GM10266 (cell line): ENCODE results near the gene GPHN.

ENCODE experiments used
- DNase-seq: peaks from one replicate; pipeline ENCODE4 v3.0.0; 2012; ENCODE audit errors: extremely low spot score
- CTCF ChIP-seq: IDR thresholded peaks from 2 replicates; pipeline ENCODE4 v1.5.1; 2012; ENCODE audit warnings: mild to moderate bottlenecking, low read depth; ENCODE audit not compliant: control insufficient read depth, insufficient read depth; ENCODE audit errors: missing control alignments

The GPHN gene

GRCh38 chr14:67188326-67188725 lies 680.4 kb downstream of the GPHN start:
- no peak for TF ChIP-seq CTCF

GRCh38 chr14:67191768-67192290 lies 683.9 kb downstream of the GPHN start:
- no peak for TF ChIP-seq CTCF
- no peak for DNase-seq

More at GRCh38 chr14:67188326-67188725, 680.4 kb downstream of the GPHN start:
- DNase-seq: no peak

- TF ChIP-seq CTCF: no peak
- no peak for DNase-seq
Observed at GRCh38 chr14:67192366-67192765, 684.4 kb downstream of the GPHN start.

- TF ChIP-seq CTCF: no peak
Observed at GRCh38 chr14:67195279-67195678, 687.3 kb downstream of the GPHN start.

GRCh38 chr14:67199016-67199415 lies 691.1 kb downstream of the GPHN start:
- no peak for DNase-seq
- no peak for TF ChIP-seq CTCF

More at GRCh38 chr14:67195279-67195678, 687.3 kb downstream of the GPHN start:
- DNase-seq: no peak

- no peak for DNase-seq
- no peak for TF ChIP-seq CTCF
Observed at GRCh38 chr14:67207810-67208209, 699.9 kb downstream of the GPHN start.

GRCh38 chr14:67218126-67218525 lies 710.2 kb downstream of the GPHN start:
- DNase-seq: no peak
- no peak for TF ChIP-seq CTCF
